ENCODE results near the gene NDUFA13.

GRCh38 chr19:19486343-19487076, 29.5 kb upstream of the NDUFA13 start:
- TF ChIP-seq CTCF (IDR thresholded peaks at IDR 0.05), result no peak
- no peak for TF ChIP-seq POLR2A (IDR thresholded peaks at IDR 0.05)
- TF ChIP-seq POLR2AphosphoS5 (IDR thresholded peaks at IDR 0.05), result no peak
